Liver (tissue), 9 donors: Measurements from ENCODE around the gene LRGUK. TPM values are rescaled to one million over a fixed set of nuclear protein-coding genes. Genes with fewer than 3 reads are reported as not detected.

Experiments used
- DNase-seq: peaks from one replicate; pipeline ENCODE4 v3.0.0-alpha.2; 2017; ENCODE audit warnings: low spot score
- H3K27ac ChIP-seq, 2 donors: one replicate each; pipeline ENCODE4 v1.7.0; 2013; ENCODE audit warnings: inconsistent platforms in 2 of 2, low read length in 2 of 2, control low read depth in 1 of 2, low read depth in 1 of 2, mild to moderate bottlenecking in 1 of 2
- H3K27me3 ChIP-seq, 4 donors: one replicate each; pipeline versions ENCODE4 v1.6.1 to v1.7.0; 2013; ENCODE audit warnings: low read length in 3 of 4, inconsistent platforms in 1 of 4, mild to moderate bottlenecking in 1 of 4, moderate library complexity in 1 of 4; ENCODE audit not compliant: control insufficient read depth in 4 of 4, insufficient read depth in 4 of 4
- H3K36me3 ChIP-seq, 4 donors: one replicate each; pipeline versions ENCODE4 v1.6.1 to v1.7.0; 2013; ENCODE audit warnings: low read length in 3 of 4, mild to moderate bottlenecking in 3 of 4, low read depth in 1 of 4, moderate library complexity in 1 of 4; ENCODE audit not compliant: control insufficient read depth in 4 of 4, insufficient read depth in 3 of 4
- H3K4me1 ChIP-seq, 4 donors: one replicate each; pipeline versions ENCODE4 v1.6.1 to v1.7.0; 2013; ENCODE audit warnings: low read length in 3 of 4, mild to moderate bottlenecking in 3 of 4, moderate library complexity in 1 of 4; ENCODE audit not compliant: control insufficient read depth in 4 of 4, insufficient read depth in 4 of 4
- H3K4me3 ChIP-seq, 3 donors: one replicate each; pipeline versions ENCODE4 v1.6.1 to v1.7.0; 2013; ENCODE audit warnings: low read length in 3 of 3, control low read depth in 1 of 3, low read depth in 1 of 3, mild to moderate bottlenecking in 1 of 3
- H3K9ac ChIP-seq, 2 donors: one replicate each; pipeline ENCODE4 v1.7.0; 2013; ENCODE audit warnings: low read length in 2 of 2, mild to moderate bottlenecking in 2 of 2, moderate library complexity in 2 of 2, control low read depth in 1 of 2, low read depth in 1 of 2
- H3K9me3 ChIP-seq, 4 donors: one replicate each; pipeline versions ENCODE4 v1.6.1 to v1.7.0; 2013; ENCODE audit warnings: low read length in 3 of 4; ENCODE audit not compliant: control insufficient read depth in 4 of 4
- EGR1 ChIP-seq, 2 donors: IDR thresholded peaks; 2 replicates each; pipeline ENCODE4 v1.6.1; 2016 to 2018; ENCODE audit warnings: antibody characterized with exemption in 2 of 2, low read depth in 2 of 2
- FOXA1 ChIP-seq: IDR thresholded peaks from 2 replicates; pipeline ENCODE4 v1.6.1; 2016; ENCODE audit warnings: antibody characterized with exemption
- FOXA2 ChIP-seq: IDR thresholded peaks from 2 replicates; pipeline ENCODE4 v1.6.1; 2016; ENCODE audit warnings: antibody characterized with exemption
- GABPA ChIP-seq, 2 donors: IDR thresholded peaks in 1 of 2; conservative IDR thresholded peaks in 1 of 2; 2 replicates each; pipeline ENCODE4 v1.6.1; 2016; ENCODE audit warnings: antibody characterized with exemption in 2 of 2, mild to moderate bottlenecking in 1 of 2, moderate library complexity in 1 of 2
- HNF4A ChIP-seq, 2 donors: conservative IDR thresholded peaks; 2 replicates each; pipeline ENCODE4 v1.6.1; 2016; ENCODE audit warnings: antibody characterized with exemption in 2 of 2, mild to moderate bottlenecking in 2 of 2
- HNF4G ChIP-seq: IDR thresholded peaks from 2 replicates; pipeline ENCODE4 v1.6.1; 2016; ENCODE audit warnings: antibody characterized with exemption
- JUND ChIP-seq, 2 donors: IDR thresholded peaks; 2 replicates each; pipeline ENCODE4 v1.6.1; 2016; ENCODE audit warnings: antibody characterized with exemption in 2 of 2
- NR2F2 ChIP-seq: IDR thresholded peaks from 2 replicates; pipeline ENCODE4 v1.6.1; 2016; ENCODE audit warnings: antibody characterized with exemption
- RAD21 ChIP-seq, 2 donors: IDR thresholded peaks; 2 replicates each; pipeline ENCODE4 v1.6.1; 2016; ENCODE audit warnings: antibody characterized with exemption in 2 of 2, mild to moderate bottlenecking in 2 of 2
- RXRA ChIP-seq, 2 donors: IDR thresholded peaks; 2 replicates each; pipeline ENCODE4 v1.6.1; 2017 to 2018; ENCODE audit warnings: antibody characterized with exemption in 2 of 2, mild to moderate bottlenecking in 1 of 2
- TAF1 ChIP-seq: conservative IDR thresholded peaks from 2 replicates; pipeline ENCODE4 v1.6.1; 2016; ENCODE audit warnings: antibody characterized with exemption, mild to moderate bottlenecking
- YY1 ChIP-seq: IDR thresholded peaks from 2 replicates; pipeline ENCODE4 v1.6.1; 2016; ENCODE audit warnings: antibody characterized with exemption, mild to moderate bottlenecking
- WGBS: extraction: QIAGEN DNeasy Blood & Tissue Kit; methylation state at CpG from one replicate; pipeline ENCODE4 v1.1.7; 2013; 5-methylcytosine and 5-hydroxymethylcytosine counted together
- polyA plus RNA-seq, 2 donors: library from polyadenylated mRNA; stranded (reverse) in 1 of 2; unstranded in 1 of 2; fragments of 200-250 nt in 1 of 2; fragments of >200 nt in 1 of 2; fragmentation: Nextera tagmentation in 1 of 2; extraction: Ambion mirVana in 1 of 2; gene quantifications; one replicate each; pipeline versions ENCODE4 v1.2.1 to v1.2.3, GENCODE V29; 2013 to 2015
- total RNA-seq, 2 donors: library from RNA; depleted of rRNA; stranded (reverse); fragments of >200 nt; gene quantifications; one replicate each; pipeline ENCODE4 v1.2.3, GENCODE V29; 2014
- TF ChIP-seq, protein P1 (sequence below): IDR thresholded peaks from 2 replicates; pipeline ENCODE4 v1.6.1; 2016; ENCODE audit warnings: antibody characterized with exemption
- TF ChIP-seq, protein P2 (sequence below): IDR thresholded peaks from 2 replicates; pipeline ENCODE4 v1.6.1; 2016; ENCODE audit warnings: antibody characterized with exemption, mild to moderate bottlenecking
- TF ChIP-seq, protein P3 (sequence below): IDR thresholded peaks from 2 replicates; pipeline ENCODE4 v1.6.1; 2016; ENCODE audit warnings: antibody characterized with exemption
- TF ChIP-seq, protein P4 (sequence below): IDR thresholded peaks from 2 replicates; pipeline ENCODE4 v1.6.1; 2016; ENCODE audit warnings: antibody characterized with exemption
- donor health status: healthy.
- donor health status: healthy.
- donor health status: healthy.
- donor health status: healthy.
- donor health status: healthy.

LRGUK gene
- total and polyA plus RNA-seq, 4 donors, result 0.03 to 0.50 (median 0.12) TPM

DNA sequence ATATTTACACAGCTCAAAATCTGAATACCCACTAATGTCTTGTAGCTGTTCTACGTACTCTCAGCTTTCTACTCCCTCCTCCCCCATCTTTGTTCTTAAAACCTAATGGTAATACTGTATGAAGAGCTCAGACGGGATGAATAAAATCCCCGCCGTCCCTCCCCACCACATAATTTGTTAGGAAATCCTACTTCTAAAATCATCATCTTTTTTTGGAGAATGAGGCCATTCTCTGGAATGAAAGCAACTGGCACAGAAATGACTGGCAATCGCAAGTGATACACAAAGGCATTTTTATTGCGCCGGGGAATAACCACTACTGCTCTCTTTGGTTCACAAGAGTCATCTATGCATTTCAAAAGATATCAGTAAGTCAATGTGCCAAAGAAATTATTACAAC lies 162.3 kb downstream of the LRGUK start:
- Histone ChIP-seq H3K9me3 (no peaks in the 10 kb centered on the region), H3K27ac (no peak overlapping the region), H3K4me1 (peaks cover 2 to 10% (median 8%) of the 10 kb centered on the region in 4 donors), H3K4me3 (no peak overlapping the region), H3K27me3 (no peaks in the 10 kb centered on the region), H3K9ac (no peak overlapping the region), H3K36me3 (peaks cover 0 to 10% (median 5%) of the 10 kb centered on the region in 4 donors)
- TF ChIP-seq EGR1 (IDR thresholded peaks at IDR 0.05; ENCODE audit: low read depth in 2 of 2) (no peak), FOXA1 (no peak)
- no peak for DNase-seq
- 96% methylated on average over 7 of the region's 7 CpGs for WGBS

DNA sequence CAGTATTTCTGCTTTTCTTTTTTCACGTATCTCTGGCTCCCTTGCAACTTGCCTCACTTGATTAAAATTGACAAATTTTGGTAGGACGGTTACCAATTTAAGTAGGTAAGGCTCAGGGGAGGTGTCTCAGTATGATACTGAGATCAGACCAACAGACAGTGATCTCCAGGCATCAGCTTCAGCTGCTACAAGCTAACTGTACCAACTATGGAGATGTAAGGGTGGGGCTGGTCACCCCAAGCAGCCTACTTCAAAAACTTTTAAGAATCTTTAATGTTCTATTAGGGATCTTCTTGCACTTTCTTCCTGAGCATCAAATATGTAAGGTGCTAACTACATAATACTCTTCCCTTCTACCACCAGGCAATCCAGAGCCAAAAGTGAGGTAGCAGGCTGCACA lies 162.7 kb downstream of the LRGUK start:
- H3K9ac ChIP-seq, result no peak overlapping the region
- no peak for DNase-seq
- no peak for TF ChIP-seq FOXA2
- no peak for TF ChIP-seq HNF4G
- no peak for TF ChIP-seq TAF1
- TF ChIP-seq HNF4A (conservative IDR thresholded peaks at IDR 0.05), result no peak
- H3K27ac ChIP-seq, result no peak overlapping the region
- no peak overlapping the region for H3K4me3 ChIP-seq
- H3K9me3 ChIP-seq, result no peaks in the 10 kb centered on the region
- whole genome bisulfite sequencing, result 90% methylated on average over 2 of the region's 2 CpGs
- peaks cover 2 to 10% (median 8%) of the 10 kb centered on the region in 4 donors for H3K4me1 ChIP-seq
- H3K36me3 ChIP-seq, result peaks cover 4 to 14% (median 7%) of the 10 kb centered on the region in 4 donors
- H3K27me3 ChIP-seq, result no peaks in the 10 kb centered on the region

DNA sequence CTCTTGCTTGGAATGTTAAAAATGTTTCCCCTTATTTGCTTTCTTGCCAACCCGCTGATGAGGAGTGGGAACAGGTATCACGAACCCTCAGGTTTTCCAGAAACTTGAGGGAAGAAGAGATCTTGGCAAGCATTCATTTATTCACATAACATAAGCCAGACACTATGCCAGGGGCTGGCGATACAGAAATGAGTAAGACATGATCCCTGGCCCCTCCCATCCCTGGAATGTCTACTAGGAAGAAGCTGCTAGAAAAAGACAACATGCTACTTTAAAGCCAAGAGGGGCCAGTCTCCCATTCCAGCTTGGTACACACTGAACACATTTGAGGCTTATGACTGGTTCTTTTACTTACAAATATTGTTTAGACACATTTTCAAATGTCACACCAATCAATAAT lies 163.1 kb downstream of the LRGUK start:
- H3K9me3 ChIP-seq, result no peaks in the 10 kb centered on the region
- no peak for DNase-seq
- no peak overlapping the region for H3K4me3 ChIP-seq
- peaks cover 8 to 19% (median 11%) of the 10 kb centered on the region in 4 donors for H3K36me3 ChIP-seq
- WGBS, result 91% methylated on average over 3 of the region's 3 CpGs
- H3K4me1 ChIP-seq, result peaks cover 2 to 10% (median 8%) of the 10 kb centered on the region in 4 donors
- H3K27ac ChIP-seq, result no peak overlapping the region
- H3K27me3 ChIP-seq, result no peaks in the 10 kb centered on the region
- TF ChIP-seq, protein P1, sequence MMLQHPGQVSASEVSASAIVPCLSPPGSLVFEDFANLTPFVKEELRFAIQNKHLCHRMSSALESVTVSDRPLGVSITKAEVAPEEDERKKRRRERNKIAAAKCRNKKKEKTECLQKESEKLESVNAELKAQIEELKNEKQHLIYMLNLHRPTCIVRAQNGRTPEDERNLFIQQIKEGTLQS, result no peak
- TF ChIP-seq RXRA (IDR thresholded peaks at IDR 0.05), result no peak
- no peak for TF ChIP-seq JUND (IDR thresholded peaks at IDR 0.05)
- no peak for TF ChIP-seq FOXA2
- no peak for TF ChIP-seq RAD21 (IDR thresholded peaks at IDR 0.05)
- TF ChIP-seq, protein P2, sequence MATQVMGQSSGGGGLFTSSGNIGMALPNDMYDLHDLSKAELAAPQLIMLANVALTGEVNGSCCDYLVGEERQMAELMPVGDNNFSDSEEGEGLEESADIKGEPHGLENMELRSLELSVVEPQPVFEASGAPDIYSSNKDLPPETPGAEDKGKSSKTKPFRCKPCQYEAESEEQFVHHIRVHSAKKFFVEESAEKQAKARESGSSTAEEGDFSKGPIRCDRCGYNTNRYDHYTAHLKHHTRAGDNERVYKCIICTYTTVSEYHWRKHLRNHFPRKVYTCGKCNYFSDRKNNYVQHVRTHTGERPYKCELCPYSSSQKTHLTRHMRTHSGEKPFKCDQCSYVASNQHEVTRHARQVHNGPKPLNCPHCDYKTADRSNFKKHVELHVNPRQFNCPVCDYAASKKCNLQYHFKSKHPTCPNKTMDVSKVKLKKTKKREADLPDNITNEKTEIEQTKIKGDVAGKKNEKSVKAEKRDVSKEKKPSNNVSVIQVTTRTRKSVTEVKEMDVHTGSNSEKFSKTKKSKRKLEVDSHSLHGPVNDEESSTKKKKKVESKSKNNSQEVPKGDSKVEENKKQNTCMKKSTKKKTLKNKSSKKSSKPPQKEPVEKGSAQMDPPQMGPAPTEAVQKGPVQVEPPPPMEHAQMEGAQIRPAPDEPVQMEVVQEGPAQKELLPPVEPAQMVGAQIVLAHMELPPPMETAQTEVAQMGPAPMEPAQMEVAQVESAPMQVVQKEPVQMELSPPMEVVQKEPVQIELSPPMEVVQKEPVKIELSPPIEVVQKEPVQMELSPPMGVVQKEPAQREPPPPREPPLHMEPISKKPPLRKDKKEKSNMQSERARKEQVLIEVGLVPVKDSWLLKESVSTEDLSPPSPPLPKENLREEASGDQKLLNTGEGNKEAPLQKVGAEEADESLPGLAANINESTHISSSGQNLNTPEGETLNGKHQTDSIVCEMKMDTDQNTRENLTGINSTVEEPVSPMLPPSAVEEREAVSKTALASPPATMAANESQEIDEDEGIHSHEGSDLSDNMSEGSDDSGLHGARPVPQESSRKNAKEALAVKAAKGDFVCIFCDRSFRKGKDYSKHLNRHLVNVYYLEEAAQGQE, result no peak
- TF ChIP-seq, protein P3, sequence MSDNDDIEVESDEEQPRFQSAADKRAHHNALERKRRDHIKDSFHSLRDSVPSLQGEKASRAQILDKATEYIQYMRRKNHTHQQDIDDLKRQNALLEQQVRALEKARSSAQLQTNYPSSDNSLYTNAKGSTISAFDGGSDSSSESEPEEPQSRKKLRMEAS, result no peak
- no peak for TF ChIP-seq TAF1
- no peak for TF ChIP-seq YY1
- TF ChIP-seq, protein P4, sequence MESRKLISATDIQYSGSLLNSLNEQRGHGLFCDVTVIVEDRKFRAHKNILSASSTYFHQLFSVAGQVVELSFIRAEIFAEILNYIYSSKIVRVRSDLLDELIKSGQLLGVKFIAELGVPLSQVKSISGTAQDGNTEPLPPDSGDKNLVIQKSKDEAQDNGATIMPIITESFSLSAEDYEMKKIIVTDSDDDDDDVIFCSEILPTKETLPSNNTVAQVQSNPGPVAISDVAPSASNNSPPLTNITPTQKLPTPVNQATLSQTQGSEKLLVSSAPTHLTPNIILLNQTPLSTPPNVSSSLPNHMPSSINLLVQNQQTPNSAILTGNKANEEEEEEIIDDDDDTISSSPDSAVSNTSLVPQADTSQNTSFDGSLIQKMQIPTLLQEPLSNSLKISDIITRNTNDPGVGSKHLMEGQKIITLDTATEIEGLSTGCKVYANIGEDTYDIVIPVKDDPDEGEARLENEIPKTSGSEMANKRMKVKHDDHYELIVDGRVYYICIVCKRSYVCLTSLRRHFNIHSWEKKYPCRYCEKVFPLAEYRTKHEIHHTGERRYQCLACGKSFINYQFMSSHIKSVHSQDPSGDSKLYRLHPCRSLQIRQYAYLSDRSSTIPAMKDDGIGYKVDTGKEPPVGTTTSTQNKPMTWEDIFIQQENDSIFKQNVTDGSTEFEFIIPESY, result no peak
- TF ChIP-seq GABPA (IDR thresholded peaks at IDR 0.05 in 1 of 2, conservative IDR thresholded peaks at IDR 0.05 in 1 of 2), result no peak
- TF ChIP-seq NR2F2, result no peak
- TF ChIP-seq FOXA1, result no peak
- TF ChIP-seq HNF4G, result no peak
- no peak overlapping the region for H3K9ac ChIP-seq
